Naive thymus-derived CD8-positive, alpha-beta T cell (primary cell): ENCODE measurements around the gene PXT1. TPM values are rescaled to one million over a fixed set of nuclear protein-coding genes. Genes with fewer than 3 reads are reported as not detected.
"Not testable (repeated sequence)": the region's sequence is repeated elsewhere in the genome, so short reads cannot be mapped to it uniquely, and the experiment has no call there.

Experiments used
- ATAC-seq, 2 donors: fragments of 150-1000 bp; cut with Tn5 transposase in 1 of 2; sonication (Bioruptor Pico), chemical (Tn5 transposase) in 1 of 2; 1 replicate in 1 of 2; 2 replicates in 1 of 2; pipeline ENCODE4 v1.10.0; 2021; ENCODE audit warnings: mild to moderate bottlenecking in 2 of 2, moderate library complexity in 2 of 2
- POLR2A ChIA-PET: fragments of 350-600 bp; sonication (Branson Sonifier 250); formaldehyde crosslinking; loops from one replicate; lab custom pipeline; 2021; ENCODE audit warnings: antibody characterized with exemption; lab: Charles Lee
- DNase-seq, 10 donors: peaks; one replicate each; pipeline versions ENCODE4 v3.0.0 to v3.0.0-alpha.2; 2020 to 2022
- H3K27ac Mint-ChIP-seq, 10 donors: one replicate each; pipeline ENCODE4 v1.8.0; 2020 to 2022; ENCODE audit warnings: mild to moderate bottlenecking in 10 of 10, mixed read lengths in 10 of 10, moderate library complexity in 4 of 10, inconsistent platforms in 1 of 10
- H3K27me3 Mint-ChIP-seq, 5 donors: one replicate each; pipeline ENCODE4 v1.8.0; 2021 to 2022; ENCODE audit warnings: mixed read lengths in 5 of 5
- H3K36me3 Mint-ChIP-seq, 3 donors: one replicate each; pipeline ENCODE4 v1.8.0; 2020 to 2022; ENCODE audit warnings: mixed read lengths in 3 of 3, mild to moderate bottlenecking in 2 of 3, inconsistent platforms in 1 of 3
- H3K4me1 Mint-ChIP-seq, 4 donors: one replicate each; pipeline ENCODE4 v1.8.0; 2021 to 2022; ENCODE audit warnings: mixed read lengths in 4 of 4
- H3K4me3 Mint-ChIP-seq, 10 donors: one replicate each; pipeline ENCODE4 v1.8.0; 2020 to 2022; ENCODE audit warnings: mild to moderate bottlenecking in 10 of 10, mixed read lengths in 10 of 10, moderate library complexity in 6 of 10, inconsistent platforms in 1 of 10
- H3K9me3 Mint-ChIP-seq, 9 donors: one replicate each; pipeline ENCODE4 v1.8.0; 2020 to 2022; ENCODE audit warnings: mixed read lengths in 9 of 9, mild to moderate bottlenecking in 3 of 9, inconsistent platforms in 1 of 9, moderate library complexity in 1 of 9
- polyA plus RNA-seq, 3 donors: library from polyadenylated mRNA; unstranded; fragments of 300-500 nt; fragmentation: Illumina TruSeq; gene quantifications; one replicate each; pipeline ENCODE4 v1.2.3, GENCODE V29; 2021
- total RNA-seq, 8 experiments: library from RNA in 2 of 8; stranded (reverse) in 2 of 8; gene quantifications; one replicate each; pipeline ENCODE4 v1.2.3 and lab custom pipeline; 2021 to 2026

Gene PXT1
- total RNA-seq (under 1 TPM; 0.16 to 0.41 TPM), polyA plus RNA-seq (not detected), total RNA-seq (lab: John Stamatoyannopoulos, UW) (0 to 1.1 (median 0.11) reads per million in 6 experiments)

GRCh38 chr6:36442671-36443470 is at the start of gene PXT1, which contains the start of gene KCTD20:
TSS of gene PXT1 (minus strand) at chr6:36442854. CDS start at chr6:36426082, 16,772 bp downstream.
TSS of gene KCTD20 (plus strand) at chr6:36443000. CDS start at chr6:36470098, 27,098 bp downstream.
- Mint-ChIP-seq H3K9me3 (no peaks in the 10 kb centered on the region), H3K4me3 (peak within 1 kb of the TSS; percentile 91 to 99 (median 97)), H3K27ac (peak within 1 kb of the TSS; percentile 94 to 99 (median 98)), H3K4me1 (peaks cover 15 to 56% (median 45%) of the 10 kb centered on the region in 4 donors), H3K36me3 (no peaks in the 10 kb centered on the region), H3K27me3 (no peaks in the 10 kb centered on the region)
- POLR2A ChIA-PET = interaction anchor here (0.6 to 2.6 kb wide), 15 partner anchors 20 to 311 kb away, joined by 3 to 9 read pairs (median 4); partner anchors contain the start of gene CDKN1A
- DNase-seq (peak; percentile 73 to 89 (median 81)), ATAC-seq (peak; percentile 82 to 83)

GRCh38 chr6:36492092-36492491 is 49.4 kb upstream of the PXT1 start:
- POLR2A ChIA-PET = interaction anchor here (0.6 kb wide), 1 partner anchor 24 kb away, joined by 3 read pairs; no protein-coding TSS in a partner anchor
- Mint-ChIP-seq H3K27me3 (no peaks in the 10 kb centered on the region), H3K36me3 (peaks cover 0 to 88% (median 36%) of the 10 kb centered on the region in 3 donors), H3K27ac (peak overlapping the region in 9 of 10 donors; percentile 18 to 71 (median 47)), H3K4me3 (no peak overlapping the region), H3K4me1 (peaks cover 13 to 37% (median 32%) of the 10 kb centered on the region in 4 donors), H3K9me3 (no peaks in the 10 kb centered on the region)
- no peak for ATAC-seq
- DNase-seq = no peak

DNA sequence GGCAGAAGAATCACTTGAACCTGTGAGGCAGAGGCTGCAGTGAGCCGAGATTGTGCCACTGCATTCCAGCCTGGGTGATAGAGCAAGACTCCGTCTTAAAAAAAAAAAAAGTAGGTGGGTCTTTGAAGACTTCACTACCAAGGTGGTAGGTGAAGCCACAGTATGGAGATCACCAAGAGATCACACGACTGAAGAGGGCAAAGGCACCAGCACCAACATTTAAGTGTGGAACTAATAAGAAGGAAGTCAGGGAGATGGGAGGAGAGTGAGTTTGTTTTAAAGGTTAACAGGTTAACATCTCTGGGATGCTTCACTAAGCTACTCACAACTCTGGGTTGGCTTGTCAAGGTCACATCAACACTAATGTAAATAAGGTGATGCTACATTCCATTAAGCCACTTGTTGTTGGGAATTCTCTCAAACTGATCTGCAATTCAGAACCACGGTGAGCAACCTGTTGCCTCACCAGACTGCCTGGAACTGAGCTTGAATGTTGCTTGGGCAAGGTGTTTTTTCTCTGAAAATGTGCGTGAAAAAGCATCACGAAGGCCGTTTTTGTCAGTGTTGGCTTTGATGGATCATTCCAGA is 48.8 kb upstream of the PXT1 start:
- no peak overlapping the region for H3K4me3 Mint-ChIP-seq
- H3K27ac Mint-ChIP-seq = peak overlapping the region in 5 of 10 donors; percentile 24 to 78 (median 43)
- DNase-seq (no peak), ATAC-seq (no peak)
- H3K4me1 Mint-ChIP-seq = peaks cover 15 to 41% (median 32%) of the 10 kb centered on the region in 4 donors
- H3K36me3 Mint-ChIP-seq = peaks cover 0 to 88% (median 30%) of the 10 kb centered on the region in 3 donors
- H3K9me3 Mint-ChIP-seq = no peaks in the 10 kb centered on the region
- H3K27me3 Mint-ChIP-seq = no peaks in the 10 kb centered on the region
- POLR2A ChIA-PET = interaction anchor here (0.7 kb wide), 1 partner anchor 61 kb away, joined by 3 read pairs; no protein-coding TSS in a partner anchor

DNA sequence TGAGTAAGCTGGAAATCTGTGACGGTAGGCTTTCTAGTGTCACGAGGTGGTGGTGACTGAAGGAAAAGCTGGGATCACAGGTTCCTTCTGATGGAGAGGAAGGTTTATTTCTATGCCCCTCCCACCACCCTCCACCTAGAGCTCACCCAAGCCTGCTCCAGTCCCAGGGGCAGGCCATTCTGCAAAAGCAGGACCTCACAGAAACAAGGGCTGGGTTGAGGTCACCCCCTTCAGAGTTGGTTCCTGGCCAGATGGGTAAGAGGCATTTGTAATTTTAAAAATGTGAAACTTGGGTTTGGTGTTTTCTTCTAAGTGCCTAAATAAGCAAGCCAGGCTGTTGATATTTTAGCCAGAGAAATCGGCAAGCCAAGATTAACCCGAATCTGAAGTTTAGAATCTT is 46.8 kb upstream of the PXT1 start:
- POLR2A ChIA-PET = no interaction called here
- Mint-ChIP-seq H3K36me3 (peaks cover 0 to 87% (median 20%) of the 10 kb centered on the region in 3 donors), H3K27ac (peak overlapping the region in 7 of 10 donors; percentile 19 to 45 (median 33)), H3K4me1 (peaks cover 17 to 36% (median 25%) of the 10 kb centered on the region in 4 donors), H3K27me3 (no peaks in the 10 kb centered on the region), H3K4me3 (no peak overlapping the region), H3K9me3 (no peaks in the 10 kb centered on the region)
- DNase-seq (no peak), ATAC-seq (no peak)

DNA sequence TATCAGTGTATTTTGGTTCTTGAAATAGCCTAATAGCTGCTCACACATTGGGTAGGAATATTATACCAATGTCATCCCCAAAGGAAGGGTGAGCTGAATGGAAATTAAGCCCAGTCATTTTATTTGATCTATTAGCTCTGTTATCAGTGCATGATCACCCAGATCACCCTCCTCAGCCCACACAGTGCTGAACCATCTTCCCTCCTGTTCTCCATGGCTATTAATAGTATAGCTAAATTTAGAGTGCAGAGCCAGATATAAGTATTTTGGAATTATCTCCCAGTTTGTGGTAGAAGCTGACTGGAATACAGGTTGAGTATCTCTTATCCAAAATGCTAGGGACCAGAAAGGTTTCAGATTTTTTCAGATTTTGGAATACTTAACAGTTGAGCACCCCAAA is 45.6 kb upstream of the PXT1 start:
- Mint-ChIP-seq H3K4me3 (no peak overlapping the region), H3K36me3 (peaks cover 0 to 87% (median 13%) of the 10 kb centered on the region in 3 donors), H3K9me3 (no peaks in the 10 kb centered on the region), H3K27ac (peak overlapping the region in 5 of 10 donors; percentile 15 to 70 (median 48)), H3K4me1 (peaks cover 8 to 24% (median 14%) of the 10 kb centered on the region in 4 donors), H3K27me3 (no peaks in the 10 kb centered on the region)
- DNase-seq (no peak), ATAC-seq (no peak)
- POLR2A ChIA-PET = interaction anchor here (0.8 kb wide), 1 partner anchor 43 kb away, joined by 3 read pairs; no protein-coding TSS in a partner anchor

DNA sequence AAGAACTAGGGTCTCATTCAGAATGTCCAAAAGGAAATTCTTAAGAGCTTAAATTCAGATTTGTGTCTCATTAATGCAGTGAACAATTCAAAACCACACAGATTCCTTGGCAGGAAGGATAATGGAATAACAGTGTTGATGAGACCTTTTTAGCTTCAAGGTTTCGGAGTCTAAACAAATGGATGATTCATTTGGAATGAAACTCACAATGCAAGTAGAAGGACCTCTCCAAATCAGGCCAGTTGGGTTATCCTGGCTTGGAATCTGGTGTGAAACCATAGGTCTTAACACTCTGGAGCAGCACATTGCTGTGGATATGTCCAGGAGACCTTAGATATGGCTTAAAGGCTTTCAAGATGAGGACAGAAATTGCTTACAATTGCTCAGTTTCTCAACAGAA is 45.0 kb upstream of the PXT1 start:
- peak overlapping the region in 5 of 10 donors; percentile 26 to 70 (median 55) for H3K27ac Mint-ChIP-seq
- ATAC-seq (no peak), DNase-seq (no peak)
- H3K4me1 Mint-ChIP-seq = peaks cover 7 to 23% (median 12%) of the 10 kb centered on the region in 4 donors
- POLR2A ChIA-PET = interaction anchor here (0.8 kb wide), 1 partner anchor 42 kb away, joined by 3 read pairs; no protein-coding TSS in a partner anchor
- H3K27me3 Mint-ChIP-seq = no peaks in the 10 kb centered on the region
- peaks cover 0 to 86% (median 13%) of the 10 kb centered on the region in 3 donors for H3K36me3 Mint-ChIP-seq
- no peak overlapping the region for H3K4me3 Mint-ChIP-seq
- no peaks in the 10 kb centered on the region for H3K9me3 Mint-ChIP-seq

DNA sequence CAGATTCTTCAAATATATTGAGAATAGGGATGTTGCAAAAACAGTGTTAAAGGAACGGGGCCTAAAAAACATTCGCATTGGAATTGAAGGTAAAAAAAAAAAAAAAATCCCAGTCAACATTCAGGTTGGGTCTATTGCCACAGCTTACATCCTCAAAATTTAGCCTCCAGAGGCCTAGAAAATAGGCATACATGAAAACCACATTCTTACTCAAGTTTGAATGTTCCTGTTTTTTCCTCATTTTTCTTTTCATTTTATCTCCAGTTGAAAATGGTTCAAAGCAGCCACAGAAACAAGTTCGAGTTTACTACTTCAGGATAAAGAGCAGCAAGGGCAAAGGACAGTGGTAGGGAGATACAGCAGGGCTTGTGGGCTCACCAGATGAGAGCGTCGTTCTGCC is 42.1 kb upstream of the PXT1 start:
- H3K9me3 Mint-ChIP-seq = no peaks in the 10 kb centered on the region
- H3K27ac Mint-ChIP-seq = peak overlapping the region in 7 of 10 donors; percentile 11 to 87 (median 61)
- H3K4me3 Mint-ChIP-seq = no peak overlapping the region
- H3K36me3 Mint-ChIP-seq = peaks cover 0 to 90% (median 20%) of the 10 kb centered on the region in 3 donors
- no peak for DNase-seq
- peaks cover 2 to 9% (median 4%) of the 10 kb centered on the region in 4 donors for H3K4me1 Mint-ChIP-seq
- no peaks in the 10 kb centered on the region for H3K27me3 Mint-ChIP-seq
- no peak for ATAC-seq
- POLR2A ChIA-PET = interaction anchor here (0.7 kb wide), 1 partner anchor 822 kb away, joined by 5 read pairs; no protein-coding TSS in a partner anchor

DNA sequence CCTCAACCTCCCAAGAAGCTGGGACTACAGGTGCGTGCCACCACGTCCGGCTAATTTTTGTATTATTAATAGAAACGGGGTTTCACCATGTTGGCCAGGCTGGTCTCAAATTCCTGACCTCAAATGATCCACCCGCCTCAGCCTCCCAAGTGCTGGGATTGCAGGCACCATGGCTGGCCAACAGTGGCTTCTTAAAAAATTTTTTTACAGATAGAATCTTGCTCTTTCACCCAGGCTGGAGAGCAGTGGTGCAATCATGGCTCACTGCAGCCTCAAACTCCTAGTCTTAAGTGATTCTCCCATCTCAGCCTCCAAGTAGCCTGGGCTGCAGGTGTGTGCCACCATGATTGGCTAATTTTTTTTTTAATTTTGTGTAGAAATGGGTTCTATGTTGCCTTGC is 40.7 kb upstream of the PXT1 start:
- Mint-ChIP-seq H3K4me1 (peaks cover 3 to 21% (median 6%) of the 10 kb centered on the region in 4 donors), H3K36me3 (peaks cover 0 to 87% (median 25%) of the 10 kb centered on the region in 3 donors), H3K27ac (peak overlapping the region in 1 of 10 donors; percentile 21)
- DNase-seq, H3K9me3 Mint-ChIP-seq, ATAC-seq, H3K4me3 Mint-ChIP-seq, H3K27me3 Mint-ChIP-seq: not testable (repeated sequence)
- POLR2A ChIA-PET = interaction anchor here (0.7 kb wide), 1 partner anchor 127 kb away, joined by 3 read pairs; no protein-coding TSS in a partner anchor

- POLR2A ChIA-PET = interaction anchor here (0.6 to 1.1 kb wide), 3 partner anchors 36 to 104 kb away, joined by 3 read pairs; partner anchors contain the start of gene KCTD20
- H3K36me3 Mint-ChIP-seq = peaks cover 0 to 72% (median 26%) of the 10 kb centered on the region in 3 donors
- DNase-seq = no peak
Measured at GRCh38 chr6:36479256-36479655, 36.6 kb upstream of the PXT1 start.

DNA sequence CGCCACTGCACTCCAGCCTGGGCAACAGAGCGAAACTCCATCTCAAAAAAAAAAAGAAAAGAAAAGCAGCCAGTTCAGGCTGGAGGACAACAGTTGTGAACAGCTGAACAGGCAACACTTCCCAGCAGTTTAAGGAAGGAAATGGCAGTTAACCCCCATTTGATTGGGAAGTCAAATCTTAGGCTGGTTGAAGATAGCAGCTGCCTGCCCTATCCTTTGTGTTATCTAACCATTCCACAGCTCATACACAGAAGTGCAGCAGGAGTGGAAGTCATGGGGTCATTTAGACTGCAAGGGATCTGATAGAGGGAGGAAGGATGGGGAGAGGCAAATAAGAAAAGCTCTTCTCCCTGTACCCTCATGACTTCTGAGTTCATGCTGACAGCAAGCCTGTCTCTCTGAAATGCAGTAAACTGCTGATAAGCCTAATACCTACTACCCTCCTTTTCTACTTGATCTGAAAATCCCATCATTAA is 35.4 kb upstream of the PXT1 start:
- Mint-ChIP-seq H3K36me3 (peaks cover 0 to 70% (median 25%) of the 10 kb centered on the region in 3 donors), H3K4me1 (peaks cover 9 to 26% (median 16%) of the 10 kb centered on the region in 4 donors), H3K27ac (peak overlapping the region in 7 of 10 donors; percentile 4 to 76 (median 44)), H3K27me3 (no peaks in the 10 kb centered on the region), H3K4me3 (no peak overlapping the region), H3K9me3 (no peaks in the 10 kb centered on the region)
- ATAC-seq (no peak), DNase-seq (no peak)
- POLR2A ChIA-PET = interaction anchor here (0.6 to 1.0 kb wide), 3 partner anchors 8 to 95 kb away, joined by 3 to 6 read pairs (median 3); no protein-coding TSS in a partner anchor

More at GRCh38 chr6:36479256-36479655, 36.6 kb upstream of the PXT1 start:
- H3K4me3 Mint-ChIP-seq = peak overlapping the region in 1 of 10 donors; percentile 7
- no peaks in the 10 kb centered on the region for H3K9me3 Mint-ChIP-seq
- ATAC-seq = no peak
- H3K27me3 Mint-ChIP-seq = no peaks in the 10 kb centered on the region
- H3K27ac Mint-ChIP-seq = peak overlapping the region in 6 of 10 donors; percentile 25 to 63 (median 36)
- H3K4me1 Mint-ChIP-seq = peaks cover 9 to 26% (median 16%) of the 10 kb centered on the region in 4 donors

- no peaks in the 10 kb centered on the region for H3K27me3 Mint-ChIP-seq
- H3K36me3 Mint-ChIP-seq = peaks cover 1 to 60% (median 4%) of the 10 kb centered on the region in 3 donors
- H3K9me3 Mint-ChIP-seq = no peaks in the 10 kb centered on the region
- no peak for ATAC-seq
- H3K27ac Mint-ChIP-seq = peak overlapping the region in 5 of 10 donors; percentile 4 to 60 (median 27)
- POLR2A ChIA-PET = interaction anchor here (0.9 to 1.1 kb wide), 2 partner anchors 8 to 123 kb away, joined by 3 read pairs; no protein-coding TSS in a partner anchor
- DNase-seq = no peak
- peaks cover 4 to 25% (median 13%) of the 10 kb centered on the region in 4 donors for H3K4me1 Mint-ChIP-seq
- H3K4me3 Mint-ChIP-seq = no peak overlapping the region
Measured at GRCh38 chr6:36469946-36470345, 27.3 kb upstream of the PXT1 start.
